Measurements from ENCODE around the gene CTTN. TPM values are rescaled to one million over a fixed set of nuclear protein-coding genes. Genes with fewer than 3 reads are reported as not detected.

Gene CTTN
- total and polyA plus RNA-seq, 4 experiments from 2014 or later: 0.41 to 1.5 (median 0.58) TPM; not detected in 1

- no peaks in the 10 kb centered on the region for H3K4me1 ChIP-seq (ENCODE audit: insufficient read depth, low read length)
- H3K9me3 ChIP-seq (ENCODE audit: control insufficient read depth in 1 of 2, low read length in 2 of 2): no peaks in the 10 kb centered on the region
- peaks cover 55% of the 10 kb centered on the region for H3K36me3 ChIP-seq (ENCODE audit: insufficient read depth, low read length)
- intact Hi-C loops (cut with micrococcal nuclease): no loop called here
- H3K27ac ChIP-seq (ENCODE audit: low read depth, low read length): no peak overlapping the region
- H3K4me3 Mint-ChIP-seq: no peak overlapping the region
- ChIA-PET CTCF (ENCODE audit: partially characterized antibody) (no interaction called here), POLR2A (ENCODE audit: partially characterized antibody) (no interaction called here)
- peaks cover 58 to 80% of the 10 kb centered on the region in 2 donors for H3K36me3 Mint-ChIP-seq
- DNase-seq: no peak
- H3K9me3 Mint-ChIP-seq: no peaks in the 10 kb centered on the region
- no peaks in the 10 kb centered on the region for H3K27me3 ChIP-seq (ENCODE audit: insufficient read depth, low read length)
- H3K4me1 Mint-ChIP-seq: peaks cover 0 to 2% (median 0%) of the 10 kb centered on the region in 4 donors
- H3K4me3 ChIP-seq (ENCODE audit: low read length in 2 of 2): no peak overlapping the region
- no peaks in the 10 kb centered on the region for H3K27me3 Mint-ChIP-seq
- no peak overlapping the region for H3K27ac Mint-ChIP-seq
These were observed 43.7 kb upstream of the CTTN start for GRCh38 chr11:70354629-70355028.

DNA sequence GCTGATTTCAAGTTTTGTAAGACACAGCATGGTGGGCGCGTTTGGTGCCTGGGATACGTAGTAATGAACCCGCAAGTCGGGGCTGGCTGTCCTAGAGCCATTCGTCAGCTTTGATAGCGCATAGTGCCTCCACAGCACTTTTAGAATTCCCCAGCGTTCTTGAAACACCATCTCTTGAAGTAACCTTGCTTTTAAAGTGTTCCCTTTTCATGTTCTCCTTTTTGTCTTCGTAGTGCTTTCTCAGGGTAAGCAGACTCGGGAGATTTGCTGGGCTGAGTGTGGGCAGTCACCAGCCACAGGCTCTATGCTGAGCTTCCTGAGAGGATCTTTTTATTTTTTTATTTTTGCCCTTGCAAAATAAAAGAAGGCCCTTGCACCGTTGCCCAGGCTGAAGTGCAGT, 39.6 kb upstream of the CTTN start:
- no peak overlapping the region for H3K27ac ChIP-seq (ENCODE audit: low read depth, low read length)
- H3K27me3 ChIP-seq (ENCODE audit: insufficient read depth, low read length): no peaks in the 10 kb centered on the region
- peaks cover 66 to 85% of the 10 kb centered on the region in 2 donors for H3K36me3 Mint-ChIP-seq
- no peak overlapping the region for H3K4me3 Mint-ChIP-seq
- no peaks in the 10 kb centered on the region for H3K27me3 Mint-ChIP-seq
- H3K4me1 ChIP-seq (ENCODE audit: insufficient read depth, low read length): no peaks in the 10 kb centered on the region
- ChIA-PET CTCF (ENCODE audit: partially characterized antibody) (no interaction called here), POLR2A (ENCODE audit: partially characterized antibody) (no interaction called here)
- H3K27ac Mint-ChIP-seq: no peak overlapping the region
- intact Hi-C loops (cut with micrococcal nuclease): no loop called here
- DNase-seq: no peak
- H3K9me3 Mint-ChIP-seq: no peaks in the 10 kb centered on the region
- H3K36me3 ChIP-seq (ENCODE audit: insufficient read depth, low read length): peaks cover 49% of the 10 kb centered on the region
- no peaks in the 10 kb centered on the region for H3K9me3 ChIP-seq (ENCODE audit: control insufficient read depth in 1 of 2, low read length in 2 of 2)
- H3K4me1 Mint-ChIP-seq: peaks cover 0 to 2% (median under 1%) of the 10 kb centered on the region in 4 donors
- H3K4me3 ChIP-seq (ENCODE audit: low read length in 2 of 2): no peak overlapping the region

GRCh38 chr11:70359451-70360205, 38.7 kb upstream of the CTTN start:
- no peaks in the 10 kb centered on the region for H3K27me3 Mint-ChIP-seq
- H3K27ac Mint-ChIP-seq: no peak overlapping the region
- Histone ChIP-seq H3K27ac (ENCODE audit: low read depth, low read length) (no peak overlapping the region), H3K36me3 (ENCODE audit: insufficient read depth, low read length) (peaks cover 40% of the 10 kb centered on the region), H3K4me3 (ENCODE audit: low read length in 2 of 2) (no peak overlapping the region), H3K4me1 (ENCODE audit: insufficient read depth, low read length) (peaks cover 5% of the 10 kb centered on the region), H3K27me3 (ENCODE audit: insufficient read depth, low read length) (no peaks in the 10 kb centered on the region), H3K9me3 (ENCODE audit: control insufficient read depth in 1 of 2, low read length in 2 of 2) (no peaks in the 10 kb centered on the region)
- H3K4me1 Mint-ChIP-seq: peaks cover 2 to 11% (median 4%) of the 10 kb centered on the region in 4 donors
- H3K36me3 Mint-ChIP-seq: peaks cover 61 to 82% of the 10 kb centered on the region in 2 donors
- H3K9me3 Mint-ChIP-seq: no peaks in the 10 kb centered on the region
- CTCF ChIA-PET (ENCODE audit: partially characterized antibody): no interaction called here
- POLR2A ChIA-PET (ENCODE audit: partially characterized antibody): no interaction called here
- no peak for DNase-seq
- no peak overlapping the region for H3K4me3 Mint-ChIP-seq
- intact Hi-C loops (cut with micrococcal nuclease): no loop called here

DNA sequence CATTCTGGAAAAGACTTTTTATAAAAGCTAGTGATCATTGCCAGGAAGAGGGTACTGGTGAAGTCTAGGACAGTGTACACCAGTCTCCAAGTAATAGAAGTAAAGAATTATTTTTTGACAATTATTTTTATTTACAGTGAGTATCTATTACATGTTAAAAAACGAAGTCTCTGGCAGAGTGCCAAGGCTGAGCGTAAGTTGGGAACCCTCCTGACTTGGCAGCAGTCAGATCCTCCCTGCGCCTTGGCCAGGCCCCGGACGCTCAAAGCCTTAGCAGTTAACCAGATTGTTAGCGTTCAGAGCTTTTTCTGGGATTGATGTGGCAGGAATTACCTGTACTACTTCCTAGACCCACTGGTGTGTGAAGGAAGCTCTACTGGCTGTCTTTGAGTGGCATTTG, 38.1 kb upstream of the CTTN start:
- no peak overlapping the region for H3K4me3 ChIP-seq (ENCODE audit: low read length in 2 of 2)
- Mint-ChIP-seq H3K4me3 (no peak overlapping the region), H3K27ac (no peak overlapping the region), H3K4me1 (peaks cover 8 to 17% (median 9%) of the 10 kb centered on the region in 4 donors), H3K9me3 (no peaks in the 10 kb centered on the region), H3K27me3 (no peaks in the 10 kb centered on the region), H3K36me3 (peaks cover 56 to 82% of the 10 kb centered on the region in 2 donors)
- H3K9me3 ChIP-seq (ENCODE audit: control insufficient read depth in 1 of 2, low read length in 2 of 2): no peaks in the 10 kb centered on the region
- peaks cover 34% of the 10 kb centered on the region for H3K36me3 ChIP-seq (ENCODE audit: insufficient read depth, low read length)
- peaks cover 11% of the 10 kb centered on the region for H3K4me1 ChIP-seq (ENCODE audit: insufficient read depth, low read length)
- POLR2A ChIA-PET (ENCODE audit: partially characterized antibody): no interaction called here
- CTCF ChIA-PET (ENCODE audit: partially characterized antibody): no interaction called here
- H3K27me3 ChIP-seq (ENCODE audit: insufficient read depth, low read length): no peaks in the 10 kb centered on the region
- intact Hi-C loops (cut with micrococcal nuclease): no loop called here
- H3K27ac ChIP-seq (ENCODE audit: low read depth, low read length): no peak overlapping the region
- DNase-seq: no peak

DNA sequence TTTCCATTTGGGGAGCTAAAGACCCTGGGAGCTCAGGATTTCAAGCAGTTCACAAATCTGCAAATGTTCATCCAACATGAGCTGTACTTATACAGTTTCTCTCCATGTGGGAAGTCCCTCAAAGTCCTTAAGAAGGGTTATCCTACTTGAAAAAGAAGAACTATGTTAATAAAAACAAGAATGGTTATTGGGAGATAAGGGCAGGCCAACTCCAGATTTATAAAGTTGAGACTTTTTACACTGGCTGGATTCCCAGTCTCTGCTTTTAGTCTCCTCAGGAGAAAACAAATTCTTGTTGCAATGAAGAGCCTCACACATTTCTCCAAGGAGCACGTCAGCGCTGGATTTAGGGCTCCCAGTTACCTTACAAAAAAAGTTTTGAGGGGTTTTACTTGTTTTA, 34.2 kb upstream of the CTTN start:
- Mint-ChIP-seq H3K4me3 (no peak overlapping the region), H3K36me3 (peaks cover 40 to 61% of the 10 kb centered on the region in 2 donors), H3K27ac (no peak overlapping the region), H3K27me3 (no peaks in the 10 kb centered on the region), H3K9me3 (no peaks in the 10 kb centered on the region), H3K4me1 (peaks cover 21 to 32% (median 23%) of the 10 kb centered on the region in 4 donors)
- ChIA-PET POLR2A (ENCODE audit: partially characterized antibody) (no interaction called here), CTCF (ENCODE audit: partially characterized antibody) (no interaction called here)
- Histone ChIP-seq H3K27ac (ENCODE audit: low read depth, low read length) (no peak overlapping the region), H3K36me3 (ENCODE audit: insufficient read depth, low read length) (peaks cover 7% of the 10 kb centered on the region), H3K4me3 (ENCODE audit: low read length in 2 of 2) (no peak overlapping the region), H3K9me3 (ENCODE audit: control insufficient read depth in 1 of 2, low read length in 2 of 2) (no peaks in the 10 kb centered on the region), H3K4me1 (ENCODE audit: insufficient read depth, low read length) (peaks cover 21% of the 10 kb centered on the region), H3K27me3 (ENCODE audit: insufficient read depth, low read length) (no peaks in the 10 kb centered on the region)
- DNase-seq: no peak
- intact Hi-C loops (cut with micrococcal nuclease): no loop called here

GRCh38 chr11:70364745-70365543, 33.4 kb upstream of the CTTN start:
- DNase-seq: peak; percentile 43 to 64 (median 45)
- Histone ChIP-seq H3K27ac (ENCODE audit: low read depth, low read length) (no peak overlapping the region), H3K4me1 (ENCODE audit: insufficient read depth, low read length) (peaks cover 21% of the 10 kb centered on the region), H3K27me3 (ENCODE audit: insufficient read depth, low read length) (no peaks in the 10 kb centered on the region), H3K36me3 (ENCODE audit: insufficient read depth, low read length) (peaks cover 4% of the 10 kb centered on the region), H3K9me3 (ENCODE audit: control insufficient read depth in 1 of 2, low read length in 2 of 2) (no peaks in the 10 kb centered on the region), H3K4me3 (ENCODE audit: low read length in 2 of 2) (no peak overlapping the region)
- peak overlapping the region; percentile 61 to 86 (median 76) for H3K4me3 Mint-ChIP-seq
- peaks cover 38 to 58% of the 10 kb centered on the region in 2 donors for H3K36me3 Mint-ChIP-seq
- ChIA-PET POLR2A (ENCODE audit: partially characterized antibody) (no interaction called here), CTCF (ENCODE audit: partially characterized antibody) (no interaction called here)
- no peaks in the 10 kb centered on the region for H3K27me3 Mint-ChIP-seq
- peak overlapping the region; percentile 37 to 80 (median 45) for H3K27ac Mint-ChIP-seq
- peaks cover 21 to 32% (median 23%) of the 10 kb centered on the region in 4 donors for H3K4me1 Mint-ChIP-seq
- intact Hi-C loops (cut with micrococcal nuclease): no loop called here
- no peaks in the 10 kb centered on the region for H3K9me3 Mint-ChIP-seq

GRCh38 chr11:70365544-70365927, 32.8 kb upstream of the CTTN start:
- ChIA-PET POLR2A (ENCODE audit: partially characterized antibody) (no interaction called here), CTCF (ENCODE audit: partially characterized antibody) (no interaction called here)
- peaks cover 4% of the 10 kb centered on the region for H3K36me3 ChIP-seq (ENCODE audit: insufficient read depth, low read length)
- peaks cover 21% of the 10 kb centered on the region for H3K4me1 ChIP-seq (ENCODE audit: insufficient read depth, low read length)
- Mint-ChIP-seq H3K4me3 (peak overlapping the region; percentile 61 to 86 (median 76)), H3K27me3 (no peaks in the 10 kb centered on the region), H3K9me3 (no peaks in the 10 kb centered on the region), H3K27ac (peak overlapping the region in 6 of 7 donors; percentile 1 to 80 (median 50)), H3K4me1 (peaks cover 21 to 32% (median 24%) of the 10 kb centered on the region in 4 donors), H3K36me3 (peaks cover 39 to 58% of the 10 kb centered on the region in 2 donors)
- intact Hi-C loops (cut with micrococcal nuclease): no loop called here
- H3K27me3 ChIP-seq (ENCODE audit: insufficient read depth, low read length): no peaks in the 10 kb centered on the region
- no peak overlapping the region for H3K27ac ChIP-seq (ENCODE audit: low read depth, low read length)
- no peaks in the 10 kb centered on the region for H3K9me3 ChIP-seq (ENCODE audit: control insufficient read depth in 1 of 2, low read length in 2 of 2)
- DNase-seq: no peak
- H3K4me3 ChIP-seq (ENCODE audit: low read length in 2 of 2): no peak overlapping the region
